Measurements from ENCODE around the gene CMTM7.
A peak's percentile ranks its signal among the peaks of the same experiment; 100 is the strongest.
"Not testable (repeated sequence)": the region's sequence is repeated elsewhere in the genome, so short reads cannot be mapped to it uniquely, and the experiment has no call there.

The CMTM7 gene

GRCh38 chr3:32456429-32457130, 64.9 kb downstream of the CMTM7 start:
- no peak overlapping the region for H3K27ac ChIP-seq (ENCODE audit: low read length)
- H3K4me1 ChIP-seq (ENCODE audit: control insufficient read depth, low read depth, low read length): peaks cover 24% of the 10 kb centered on the region
- H3K9me3 ChIP-seq (ENCODE audit: control insufficient read depth, low read depth, low read length): no peaks in the 10 kb centered on the region
- H3K27me3 ChIP-seq (ENCODE audit: control insufficient read depth, insufficient read depth, low read length): no peaks in the 10 kb centered on the region
- H3K9ac ChIP-seq (ENCODE audit: low read length): no peak overlapping the region
- H3K36me3 ChIP-seq (ENCODE audit: control insufficient read depth, low read depth, low read length): no peaks in the 10 kb centered on the region
- no peak overlapping the region for H3K4me3 ChIP-seq (ENCODE audit: low read length)

- no peaks in the 10 kb centered on the region for H3K27me3 ChIP-seq (ENCODE audit: control insufficient read depth, insufficient read depth, low read length)
- H3K9ac ChIP-seq (ENCODE audit: low read length): no peak overlapping the region
- H3K9me3 ChIP-seq (ENCODE audit: control insufficient read depth, low read depth, low read length): no peaks in the 10 kb centered on the region
- H3K27ac ChIP-seq (ENCODE audit: low read length): no peak overlapping the region
- H3K4me1 ChIP-seq (ENCODE audit: control insufficient read depth, low read depth, low read length): peaks cover 36% of the 10 kb centered on the region
- H3K4me3 ChIP-seq (ENCODE audit: low read length): no peak overlapping the region
- no peaks in the 10 kb centered on the region for H3K36me3 ChIP-seq (ENCODE audit: control insufficient read depth, low read depth, low read length)
Measured at GRCh38 chr3:32457971-32458471, 66.4 kb downstream of the CMTM7 start.

DNA sequence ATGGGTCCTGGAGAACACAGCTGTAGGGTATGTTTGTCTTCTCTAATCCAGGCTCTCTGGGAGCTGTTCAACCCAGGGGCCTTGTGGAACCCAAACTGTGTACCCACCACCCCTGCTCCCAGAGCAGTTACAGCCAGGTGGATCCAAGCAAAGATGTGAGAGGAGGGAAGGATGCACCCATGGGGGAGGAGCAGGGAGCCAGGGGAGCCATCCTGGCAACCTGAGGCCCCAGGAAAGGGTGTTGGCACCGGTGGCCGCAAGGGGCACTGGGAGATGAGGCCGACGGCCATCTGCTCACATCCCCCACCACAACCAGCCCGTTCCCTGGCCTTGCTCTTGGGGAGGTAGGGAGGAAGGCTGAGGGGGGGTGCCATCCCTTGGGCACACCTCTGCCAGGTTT, 67.8 kb downstream of the CMTM7 start:
- no peaks in the 10 kb centered on the region for H3K36me3 ChIP-seq (ENCODE audit: control insufficient read depth, low read depth, low read length)
- no peaks in the 10 kb centered on the region for H3K27me3 ChIP-seq (ENCODE audit: control insufficient read depth, insufficient read depth, low read length)
- no peak overlapping the region for H3K4me3 ChIP-seq (ENCODE audit: low read length)
- H3K4me1 ChIP-seq (ENCODE audit: control insufficient read depth, low read depth, low read length): peaks cover 36% of the 10 kb centered on the region
- peak overlapping the region; percentile 61 for H3K9ac ChIP-seq (ENCODE audit: low read length)
- peak overlapping the region; percentile 88 for H3K27ac ChIP-seq (ENCODE audit: low read length)
- H3K9me3 ChIP-seq (ENCODE audit: control insufficient read depth, low read depth, low read length): no peaks in the 10 kb centered on the region

DNA sequence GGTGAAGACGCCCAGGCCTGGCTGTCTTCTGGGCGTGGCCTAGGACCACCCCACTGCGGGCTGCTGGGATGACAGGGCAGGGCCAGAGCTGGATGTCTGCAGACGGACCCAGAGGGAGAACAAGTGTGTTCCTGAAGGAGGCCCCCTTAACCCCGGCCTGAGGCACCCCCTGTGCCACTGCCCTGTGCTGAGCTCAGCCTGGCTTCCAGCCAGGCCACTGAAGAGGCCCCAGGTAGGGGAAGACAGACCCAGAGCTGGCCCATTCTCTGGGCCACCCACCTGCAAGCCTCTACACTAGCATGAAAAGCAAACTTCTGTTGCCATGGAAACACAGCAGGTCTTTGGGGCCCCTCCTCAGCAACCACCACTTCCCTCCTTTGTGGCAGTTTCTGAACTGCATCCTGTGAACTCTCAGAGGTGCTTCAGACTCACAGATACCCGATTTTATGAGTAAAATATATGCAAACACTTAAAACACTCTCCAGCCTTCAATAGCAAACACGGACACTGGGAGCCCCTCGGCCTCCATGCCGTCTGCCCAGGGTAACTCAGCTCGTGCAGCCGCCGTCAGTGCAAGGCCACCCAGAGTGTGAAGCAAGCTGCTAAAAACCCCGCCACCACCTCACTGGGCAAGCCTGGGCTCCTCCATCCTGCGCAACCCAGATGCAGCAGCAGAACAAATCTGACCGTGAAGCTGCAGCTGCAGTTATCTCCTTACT, 68.5 kb downstream of the CMTM7 start:
- Histone ChIP-seq H3K36me3 (ENCODE audit: control insufficient read depth, low read depth, low read length) (no peaks in the 10 kb centered on the region), H3K4me1 (ENCODE audit: control insufficient read depth, low read depth, low read length) (peaks cover 34% of the 10 kb centered on the region), H3K27ac (ENCODE audit: low read length) (peak overlapping the region; percentile 88), H3K4me3 (ENCODE audit: low read length) (peak overlapping the region; percentile 46), H3K9ac (ENCODE audit: low read length) (peak overlapping the region; percentile 61), H3K27me3 (ENCODE audit: control insufficient read depth, insufficient read depth, low read length) (no peaks in the 10 kb centered on the region), H3K9me3 (ENCODE audit: control insufficient read depth, low read depth, low read length) (no peaks in the 10 kb centered on the region)

- Histone ChIP-seq H3K9ac (ENCODE audit: low read length) (peak overlapping the region; percentile 61), H3K4me3 (ENCODE audit: low read length) (peak overlapping the region; percentile 46), H3K4me1 (ENCODE audit: control insufficient read depth, low read depth, low read length) (peaks cover 32% of the 10 kb centered on the region), H3K27ac (ENCODE audit: low read length) (peak overlapping the region; percentile 88)
- not testable (repeated sequence) for H3K9me3 ChIP-seq (ENCODE audit: control insufficient read depth, low read depth, low read length); H3K27me3 ChIP-seq (ENCODE audit: control insufficient read depth, insufficient read depth, low read length); H3K36me3 ChIP-seq (ENCODE audit: control insufficient read depth, low read depth, low read length)
Measured at GRCh38 chr3:32460817-32461496, 69.3 kb downstream of the CMTM7 start.

- H3K36me3 ChIP-seq (ENCODE audit: control insufficient read depth, low read depth, low read length); H3K27me3 ChIP-seq (ENCODE audit: control insufficient read depth, insufficient read depth, low read length); H3K9me3 ChIP-seq (ENCODE audit: control insufficient read depth, low read depth, low read length); H3K4me3 ChIP-seq (ENCODE audit: low read length); H3K27ac ChIP-seq (ENCODE audit: low read length); H3K9ac ChIP-seq (ENCODE audit: low read length): not testable (repeated sequence)
- H3K4me1 ChIP-seq (ENCODE audit: control insufficient read depth, low read depth, low read length): peaks cover 32% of the 10 kb centered on the region
Measured at GRCh38 chr3:32462191-32462986, 70.7 kb downstream of the CMTM7 start.

DNA sequence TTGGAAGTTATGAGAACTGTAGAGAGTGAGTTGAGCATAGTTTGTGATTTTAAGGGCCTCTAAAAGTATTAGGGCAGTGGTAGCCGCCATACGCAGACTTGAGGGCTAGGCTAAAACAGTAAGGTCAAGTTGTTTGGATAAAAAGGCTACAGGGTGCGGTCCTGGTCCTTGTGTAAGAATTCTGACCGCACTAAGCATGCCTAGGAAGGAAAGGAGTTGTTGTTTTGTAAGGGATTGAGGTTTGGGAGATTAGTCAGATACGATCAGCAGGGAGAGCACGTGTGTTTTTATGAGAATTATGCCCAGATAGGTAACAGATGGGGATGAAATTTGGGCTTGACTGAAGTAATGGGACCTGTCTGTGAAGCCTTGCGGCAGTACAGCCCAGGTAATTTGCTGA, 71.8 kb downstream of the CMTM7 start:
- not testable (repeated sequence) for H3K36me3 ChIP-seq (ENCODE audit: control insufficient read depth, low read depth, low read length); H3K4me3 ChIP-seq (ENCODE audit: low read length); H3K9ac ChIP-seq (ENCODE audit: low read length); H3K27ac ChIP-seq (ENCODE audit: low read length); H3K9me3 ChIP-seq (ENCODE audit: control insufficient read depth, low read depth, low read length); H3K27me3 ChIP-seq (ENCODE audit: control insufficient read depth, insufficient read depth, low read length)
- peaks cover 32% of the 10 kb centered on the region for H3K4me1 ChIP-seq (ENCODE audit: control insufficient read depth, low read depth, low read length)

- H3K9me3 ChIP-seq (ENCODE audit: control insufficient read depth, low read depth, low read length); H3K36me3 ChIP-seq (ENCODE audit: control insufficient read depth, low read depth, low read length); H3K4me3 ChIP-seq (ENCODE audit: low read length); H3K27ac ChIP-seq (ENCODE audit: low read length); H3K9ac ChIP-seq (ENCODE audit: low read length); H3K27me3 ChIP-seq (ENCODE audit: control insufficient read depth, insufficient read depth, low read length): not testable (repeated sequence)
- H3K4me1 ChIP-seq (ENCODE audit: control insufficient read depth, low read depth, low read length): peaks cover 27% of the 10 kb centered on the region
Measured at GRCh38 chr3:32464726-32465125, 73.1 kb downstream of the CMTM7 start.

GRCh38 chr3:32466808-32467207, 75.2 kb downstream of the CMTM7 start:
- not testable (repeated sequence) for H3K4me3 ChIP-seq (ENCODE audit: low read length); H3K27ac ChIP-seq (ENCODE audit: low read length); H3K9me3 ChIP-seq (ENCODE audit: control insufficient read depth, low read depth, low read length); H3K27me3 ChIP-seq (ENCODE audit: control insufficient read depth, insufficient read depth, low read length); H3K36me3 ChIP-seq (ENCODE audit: control insufficient read depth, low read depth, low read length); H3K9ac ChIP-seq (ENCODE audit: low read length)
- peaks cover 10% of the 10 kb centered on the region for H3K4me1 ChIP-seq (ENCODE audit: control insufficient read depth, low read depth, low read length)

DNA sequence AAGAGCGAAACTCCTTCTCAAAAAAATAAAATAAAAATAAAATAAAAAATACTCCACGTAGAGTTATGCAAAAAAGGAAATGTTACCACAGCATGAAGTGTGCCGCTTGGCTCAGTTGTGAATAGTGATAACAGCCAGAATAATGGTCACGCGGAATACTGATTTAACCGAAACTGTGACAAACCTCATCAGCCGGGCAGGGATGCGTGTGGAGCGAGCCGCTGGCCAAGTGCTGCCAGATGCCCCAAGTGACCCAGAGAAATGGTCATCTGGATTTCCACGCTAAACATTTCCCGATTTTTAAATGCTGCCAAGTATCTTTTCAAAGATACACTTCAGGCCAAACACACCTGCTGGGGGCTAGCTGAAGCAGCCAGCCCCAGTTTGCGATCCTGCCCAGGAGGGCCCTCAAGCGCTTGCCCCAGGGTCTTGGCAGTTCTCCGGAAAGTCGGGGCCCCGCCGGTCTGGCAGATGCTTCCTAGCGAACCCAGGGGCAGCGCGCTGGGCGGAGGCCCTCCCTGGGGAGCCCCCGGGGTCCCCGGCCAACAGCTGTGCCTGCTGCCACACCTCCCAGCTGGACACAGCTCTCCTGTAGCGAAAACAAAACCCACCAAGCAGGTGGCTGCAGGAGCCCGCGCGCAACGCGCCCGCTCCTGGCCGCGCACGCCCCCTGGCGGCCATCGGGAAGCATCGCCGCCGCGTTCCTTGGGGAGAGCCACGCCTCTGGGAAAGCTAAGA, 75.8 kb downstream of the CMTM7 start:
- peak overlapping the region; percentile 25 for H3K4me3 ChIP-seq (ENCODE audit: low read length)
- no peak overlapping the region for H3K9ac ChIP-seq (ENCODE audit: low read length)
- H3K4me1 ChIP-seq (ENCODE audit: control insufficient read depth, low read depth, low read length): peaks cover 4% of the 10 kb centered on the region
- no peaks in the 10 kb centered on the region for H3K36me3 ChIP-seq (ENCODE audit: control insufficient read depth, low read depth, low read length)
- no peak overlapping the region for H3K27ac ChIP-seq (ENCODE audit: low read length)
- no peaks in the 10 kb centered on the region for H3K27me3 ChIP-seq (ENCODE audit: control insufficient read depth, insufficient read depth, low read length)
- H3K9me3 ChIP-seq (ENCODE audit: control insufficient read depth, low read depth, low read length): no peaks in the 10 kb centered on the region
